A549 (cell line): Measurements from ENCODE around the gene FBXW9.

Source experiments
- MAZ ChIP-seq: fragments of 150-350 bp; IDR thresholded peaks from 2 replicates; pipeline ENCODE4 v1.6.1; 2014; ENCODE audit warnings: antibody characterized with exemption, low read depth, low read length, borderline replicate concordance
- TF ChIP-seq, protein P1 (sequence below): fragments of >200 bp; sonication (Bioruptor Twin); formaldehyde crosslinking; IDR thresholded peaks from 3 replicates; pipeline ENCODE4 v1.5.1; 2016

DNA sequence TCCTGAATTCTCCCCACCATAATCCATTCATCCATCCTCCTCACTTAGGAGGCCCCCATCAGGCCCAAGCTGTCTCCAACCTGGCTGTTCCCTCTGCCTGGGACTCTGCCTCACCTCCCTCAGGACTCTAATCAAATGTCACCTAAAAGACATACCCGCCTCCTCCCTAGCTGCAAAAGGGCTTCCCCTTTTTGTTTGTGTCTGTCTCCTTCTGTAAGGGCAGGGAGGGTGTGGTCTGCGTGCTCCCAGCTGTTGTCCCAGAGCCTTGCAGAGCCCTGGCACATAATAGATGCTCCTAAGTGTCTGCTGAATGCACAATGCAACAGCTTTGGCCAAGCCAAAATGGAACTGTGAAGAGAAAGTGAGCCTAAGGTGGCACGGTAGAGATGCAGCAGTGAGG, 33.6 kb upstream of the FBXW9 start:
- TF ChIP-seq, protein P1, sequence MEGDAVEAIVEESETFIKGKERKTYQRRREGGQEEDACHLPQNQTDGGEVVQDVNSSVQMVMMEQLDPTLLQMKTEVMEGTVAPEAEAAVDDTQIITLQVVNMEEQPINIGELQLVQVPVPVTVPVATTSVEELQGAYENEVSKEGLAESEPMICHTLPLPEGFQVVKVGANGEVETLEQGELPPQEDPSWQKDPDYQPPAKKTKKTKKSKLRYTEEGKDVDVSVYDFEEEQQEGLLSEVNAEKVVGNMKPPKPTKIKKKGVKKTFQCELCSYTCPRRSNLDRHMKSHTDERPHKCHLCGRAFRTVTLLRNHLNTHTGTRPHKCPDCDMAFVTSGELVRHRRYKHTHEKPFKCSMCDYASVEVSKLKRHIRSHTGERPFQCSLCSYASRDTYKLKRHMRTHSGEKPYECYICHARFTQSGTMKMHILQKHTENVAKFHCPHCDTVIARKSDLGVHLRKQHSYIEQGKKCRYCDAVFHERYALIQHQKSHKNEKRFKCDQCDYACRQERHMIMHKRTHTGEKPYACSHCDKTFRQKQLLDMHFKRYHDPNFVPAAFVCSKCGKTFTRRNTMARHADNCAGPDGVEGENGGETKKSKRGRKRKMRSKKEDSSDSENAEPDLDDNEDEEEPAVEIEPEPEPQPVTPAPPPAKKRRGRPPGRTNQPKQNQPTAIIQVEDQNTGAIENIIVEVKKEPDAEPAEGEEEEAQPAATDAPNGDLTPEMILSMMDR, result no peak
- TF ChIP-seq MAZ, result no peak
